Body of pancreas (tissue), 4 donors: ENCODE measurements around the gene FAM53C.
"Not testable (repeated sequence)": the region's sequence is repeated elsewhere in the genome, so short reads cannot be mapped to it uniquely, and the experiment has no call there.

ENCODE experiments used
- CTCF ChIP-seq, 7 experiments: fragments of 450-650 bp in 4 of 7; fragments of 200-600 bp in 3 of 7; sonication (generic) in 3 of 7; IDR thresholded peaks; one replicate each; pipeline ENCODE4 v1.5.1; 2016 to 2019; ENCODE audit warnings: antibody characterized with exemption in 7 of 7
- POLR2A ChIP-seq, 3 donors: fragments of 450-650 bp; IDR thresholded peaks; one replicate each; pipeline ENCODE4 v1.6.1; 2016; ENCODE audit warnings: antibody characterized with exemption in 3 of 3, mild to moderate bottlenecking in 2 of 3

GRCh38 chr5:138389911-138390310 is 51.8 kb downstream of the FAM53C start:
- TF ChIP-seq CTCF, POLR2A (IDR thresholded peaks at IDR 0.05): not testable (repeated sequence)
